GM13977 (cell line): Measurements from ENCODE around the gene MTPN.

Source experiments
- DNase-seq: peaks from one replicate; pipeline ENCODE4 v3.0.0; 2012; ENCODE audit warnings: low spot score
- CTCF ChIP-seq: IDR thresholded peaks from 2 replicates; pipeline ENCODE4 v1.5.1; 2012; ENCODE audit warnings: mild to moderate bottlenecking, control low read depth; ENCODE audit not compliant: insufficient read depth; ENCODE audit errors: extremely low read depth, missing control alignments
- in situ Hi-C: fragments of 300-500 bp; cut with MboI; formaldehyde crosslinking; loops from one replicate; pipeline ENCODE4 v1.12.0; 2022; ENCODE audit warnings: low sequenced_read_pairs, low pct_unique_long_range_greater_than_20kb, mixed read lengths, inconsistent platforms; ENCODE audit not compliant: unreplicated experiment

MTPN gene

GRCh38 chr7:136015638-136016037, 38.5 kb upstream of the MTPN start:
- DNase-seq: no peak
- no peak for TF ChIP-seq CTCF
- in situ Hi-C loops: no loop called here

- no peak for TF ChIP-seq CTCF
- in situ Hi-C loops: no loop called here
Observed at GRCh38 chr7:136014659-136015058, 37.5 kb upstream of the MTPN start.

GRCh38 chr7:136012238-136012637, 35.1 kb upstream of the MTPN start:
- in situ Hi-C loops: no loop called here
- no peak for DNase-seq
- no peak for TF ChIP-seq CTCF

More at GRCh38 chr7:136014659-136015058, 37.5 kb upstream of the MTPN start:
- no peak for DNase-seq

GRCh38 chr7:136009488-136010079, 32.4 kb upstream of the MTPN start:
- TF ChIP-seq CTCF: peak; percentile 52
- DNase-seq: peak; percentile 28
- in situ Hi-C loops: loop anchor here (5.0 to 10.0 kb wide), 2 partner anchors 207 to 335 kb away; no protein-coding TSS in a partner anchor

GRCh38 chr7:136006208-136006607, 29.0 kb upstream of the MTPN start:
- in situ Hi-C loops: loop anchor here (5.0 to 10.0 kb wide), 2 partner anchors 204 to 331 kb away; no protein-coding TSS in a partner anchor
- no peak for TF ChIP-seq CTCF
- no peak for DNase-seq

- TF ChIP-seq CTCF: no peak
- no peak for DNase-seq
- in situ Hi-C loops: loop anchor here (10.0 kb wide), 1 partner anchor 329 kb away; no protein-coding TSS in a partner anchor
Observed at GRCh38 chr7:136004083-136004482, 26.9 kb upstream of the MTPN start.
